Left colon (tissue), 2 donors: Measurements from ENCODE around the gene TRIM5. TPM values are rescaled to one million over a fixed set of nuclear protein-coding genes. Genes with fewer than 3 reads are reported as not detected.
"Not testable (repeated sequence)": the region's sequence is repeated elsewhere in the genome, so short reads cannot be mapped to it uniquely, and the experiment has no call there.

Experiments used
- ATAC-seq: fragments of 200-7000 bp; cut with Tn5 transposase; one replicate; pipeline ENCODE4 v1.9.1; 2020; ENCODE audit warnings: mild to moderate bottlenecking, moderate library complexity
- DNase-seq, 2 donors: peaks; one replicate each; pipeline ENCODE4 v3.0.0-alpha.2; 2020
- intact Hi-C, 2 donors: fragments of 100-400 bp; cut with DNase I in 1 of 2; cut with micrococcal nuclease in 1 of 2; formaldehyde crosslinking; loops; one replicate each; pipeline versions ENCODE4 v1.11.2 to v1.14.0; 2022; cut with DNase I, micrococcal nuclease
- total RNA-seq, 2 donors: library from RNA; stranded (reverse); fragmentation: NEBNext Ultra II Directional; extraction: Animal tissue kit (Norgen Biotek cat#: 25700); gene quantifications; one replicate each; pipeline ENCODE4 v1.2.1, GENCODE V29; 2021
- donor health status: DM: no; HTN: no; CAD: no.
- donor health status: DM: yes; HTN: yes; CAD: no.

Gene TRIM5
- total RNA-seq, 2 donors from 2014 or later: 17.6 TPM

- ATAC-seq: no peak
- intact Hi-C loops: no loop called here
- no peak for DNase-seq
Observed at GRCh38 chr11:5690736-5691135, 5.9 kb upstream of the TRIM5 start.

GRCh38 chr11:5690216-5690615 is 5.3 kb upstream of the TRIM5 start:
- no peak for DNase-seq

GRCh38 chr11:5689551-5689983 is 4.7 kb upstream of the TRIM5 start, which contains the start of gene TRIM22:
Gene TRIM22 (plus strand): TSS chr11:5689790. CDS start chr11:5696233, 6,443 bp downstream.
- intact Hi-C loops: loop anchor here in 1 of 2 donors (10.0 kb wide), 1 partner anchor 95 kb away; the partner anchor contains the start of gene TRIM6
- ATAC-seq: peak; percentile 56
- peak; percentile 44 to 48 for DNase-seq

More at GRCh38 chr11:5690216-5690615, 5.3 kb upstream of the TRIM5 start:
- intact Hi-C loops: no loop called here
- no peak for ATAC-seq

GRCh38 chr11:5688482-5688881 is 3.6 kb upstream of the TRIM5 start:
- intact Hi-C loops: loop anchor here in 1 of 2 donors (10.0 kb wide), 1 partner anchor 94 kb away; the partner anchor contains the start of gene TRIM6
- ATAC-seq (no peak), DNase-seq (no peak)

GRCh38 chr11:5686426-5686825 is 1.6 kb upstream of the TRIM5 start:
- no peak for DNase-seq
- intact Hi-C loops: loop anchor here in 1 of 2 donors (10.0 kb wide), 1 partner anchor 92 kb away; the partner anchor contains the start of gene TRIM6
- ATAC-seq: no peak

- ATAC-seq: peak; percentile 8
- no peak for DNase-seq
Observed at GRCh38 chr11:5684036-5684645, 733 bp downstream of the TRIM5 start.

GRCh38 chr11:5683620-5684019 is 1.3 kb downstream of the TRIM5 start:
- not testable (repeated sequence) for ATAC-seq, DNase-seq
- intact Hi-C loops: loop anchor here in 1 of 2 donors (10.0 kb wide), 1 partner anchor 89 kb away; the partner anchor contains the start of gene TRIM6

More at GRCh38 chr11:5684036-5684645, 733 bp downstream of the TRIM5 start:
- intact Hi-C loops: loop anchor here in 1 of 2 donors (10.0 kb wide), 1 partner anchor 89 kb away; the partner anchor contains the start of gene TRIM6

- ATAC-seq, DNase-seq: not testable (repeated sequence)
- intact Hi-C loops: loop anchor here in 1 of 2 donors (10.0 kb wide), 1 partner anchor 88 kb away; the partner anchor contains the start of gene TRIM6
Observed at GRCh38 chr11:5682890-5683441, 1.9 kb downstream of the TRIM5 start.

- no peak for ATAC-seq
- intact Hi-C loops: loop anchor here in 1 of 2 donors (10.0 kb wide), 1 partner anchor 85 kb away; the partner anchor contains the start of gene TRIM6
- DNase-seq: no peak
Observed at GRCh38 chr11:5679811-5680210, 5.1 kb downstream of the TRIM5 start.

- intact Hi-C loops: no loop called here
- DNase-seq: no peak
- no peak for ATAC-seq
Observed at GRCh38 chr11:5674391-5674790, 10.5 kb downstream of the TRIM5 start.

GRCh38 chr11:5671831-5672230 is 13.0 kb downstream of the TRIM5 start:
- intact Hi-C loops: no loop called here
- ATAC-seq (no peak), DNase-seq (no peak)

GRCh38 chr11:5666402-5666793 is 18.5 kb downstream of the TRIM5 start:
- DNase-seq (no peak), ATAC-seq (no peak)
- intact Hi-C loops: no loop called here

- DNase-seq (no peak), ATAC-seq (no peak)
- intact Hi-C loops: no loop called here
Observed at GRCh38 chr11:5665746-5666401, 19.0 kb downstream of the TRIM5 start.

GRCh38 chr11:5665051-5665570 is 19.8 kb downstream of the TRIM5 start:
- DNase-seq: no peak
- ATAC-seq: no peak
- intact Hi-C loops: no loop called here

- intact Hi-C loops: no loop called here
- ATAC-seq (no peak), DNase-seq (no peak)
Observed at GRCh38 chr11:5663511-5663910, 21.4 kb downstream of the TRIM5 start.

- ATAC-seq (no peak), DNase-seq (no peak)
- intact Hi-C loops: no loop called here
Observed at GRCh38 chr11:5658318-5658717, 26.6 kb downstream of the TRIM5 start.

- intact Hi-C loops, ATAC-seq: not testable (repeated sequence)
Observed at GRCh38 chr11:5656956-5657355, 27.9 kb downstream of the TRIM5 start.

GRCh38 chr11:5655474-5655873 is 29.4 kb downstream of the TRIM5 start:
- no peak for DNase-seq
- intact Hi-C loops: no loop called here
- no peak for ATAC-seq

More at GRCh38 chr11:5656956-5657355, 27.9 kb downstream of the TRIM5 start:
- DNase-seq: not testable (repeated sequence)

GRCh38 chr11:5646139-5646538 is 38.7 kb downstream of the TRIM5 start:
- intact Hi-C loops: no loop called here
- no peak for ATAC-seq

More at GRCh38 chr11:5646139-5646538, 38.7 kb downstream of the TRIM5 start:
- no peak for DNase-seq
